HG03066 (cell line): ENCODE measurements around the gene BNIP5.

ENCODE experiments used
- ATAC-seq: cut with Tn5 transposase; IDR thresholded peaks from one replicate; pipeline ENCODE4 v1.9.1; 2021; ENCODE audit warnings: low read depth; ENCODE audit not compliant: unreplicated experiment

Gene BNIP5

DNA sequence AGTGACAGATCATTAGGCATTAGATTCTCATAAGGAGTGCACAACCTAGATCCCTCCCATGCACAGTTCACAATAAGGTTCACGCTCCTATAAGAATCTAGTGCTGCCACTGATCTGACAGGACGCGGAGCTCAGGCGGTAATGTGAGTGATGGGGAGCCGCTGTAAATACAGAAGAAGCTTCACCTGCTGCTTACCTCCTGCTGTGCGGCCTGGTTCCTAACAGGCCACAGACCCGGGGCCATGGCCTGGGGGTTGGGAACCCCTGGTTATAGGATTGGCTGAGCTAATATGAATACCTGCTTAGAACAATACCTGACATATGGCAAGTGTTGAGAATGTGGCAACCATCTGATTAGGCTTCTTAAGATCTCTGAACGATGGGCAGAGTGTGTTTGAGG lies 64.5 kb downstream of the BNIP5 start:
- ATAC-seq = no peak

DNA sequence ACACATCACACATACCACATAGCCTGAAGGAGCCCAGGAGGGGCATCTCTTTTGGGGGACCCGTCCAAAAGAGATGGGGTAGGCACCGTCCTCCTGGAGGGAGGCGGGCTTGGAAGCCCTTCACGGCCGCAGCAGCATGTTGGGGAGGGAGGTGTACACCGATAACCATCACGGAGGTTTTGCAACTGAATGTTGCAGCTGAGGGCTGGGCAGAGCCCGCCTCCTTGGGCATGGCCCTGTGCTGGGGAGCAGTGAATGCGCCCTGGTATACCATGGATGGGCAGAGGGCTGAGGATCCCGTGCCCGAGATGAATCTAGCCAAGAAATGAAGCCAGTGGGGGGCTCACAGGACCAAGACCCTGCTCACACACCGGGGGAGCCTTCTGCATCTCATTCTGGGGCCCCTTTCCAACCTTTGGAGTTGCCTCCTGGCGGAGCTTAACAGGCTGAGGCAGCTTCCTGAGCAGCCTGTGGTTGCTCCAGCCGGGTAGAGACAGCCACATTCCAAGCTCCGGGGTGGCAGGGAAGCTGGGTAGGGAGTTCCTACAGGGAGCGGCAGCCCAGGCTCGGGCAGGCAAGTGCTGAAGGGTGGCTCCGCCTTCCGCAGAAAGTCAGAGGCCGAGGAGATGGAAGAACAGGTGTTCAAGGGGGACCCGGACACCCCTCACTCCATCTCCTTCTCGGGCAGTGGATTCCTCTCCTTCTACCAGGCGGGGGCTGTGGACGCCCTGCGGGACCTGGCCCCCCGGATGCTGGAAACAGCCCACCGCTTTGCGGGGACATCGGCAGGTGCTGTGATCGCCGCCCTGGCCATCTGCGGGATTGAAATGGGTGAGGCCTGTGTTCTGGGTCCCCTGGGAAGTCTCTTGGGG lies 66.6 kb downstream of the BNIP5 start, which contains the start of gene PNPLA1:
PNPLA1 (plus strand) TSS at position 227 of the 872 bp plus-strand sequence; CDS start at position 627, 400 bp downstream.
- ATAC-seq = no peak

DNA sequence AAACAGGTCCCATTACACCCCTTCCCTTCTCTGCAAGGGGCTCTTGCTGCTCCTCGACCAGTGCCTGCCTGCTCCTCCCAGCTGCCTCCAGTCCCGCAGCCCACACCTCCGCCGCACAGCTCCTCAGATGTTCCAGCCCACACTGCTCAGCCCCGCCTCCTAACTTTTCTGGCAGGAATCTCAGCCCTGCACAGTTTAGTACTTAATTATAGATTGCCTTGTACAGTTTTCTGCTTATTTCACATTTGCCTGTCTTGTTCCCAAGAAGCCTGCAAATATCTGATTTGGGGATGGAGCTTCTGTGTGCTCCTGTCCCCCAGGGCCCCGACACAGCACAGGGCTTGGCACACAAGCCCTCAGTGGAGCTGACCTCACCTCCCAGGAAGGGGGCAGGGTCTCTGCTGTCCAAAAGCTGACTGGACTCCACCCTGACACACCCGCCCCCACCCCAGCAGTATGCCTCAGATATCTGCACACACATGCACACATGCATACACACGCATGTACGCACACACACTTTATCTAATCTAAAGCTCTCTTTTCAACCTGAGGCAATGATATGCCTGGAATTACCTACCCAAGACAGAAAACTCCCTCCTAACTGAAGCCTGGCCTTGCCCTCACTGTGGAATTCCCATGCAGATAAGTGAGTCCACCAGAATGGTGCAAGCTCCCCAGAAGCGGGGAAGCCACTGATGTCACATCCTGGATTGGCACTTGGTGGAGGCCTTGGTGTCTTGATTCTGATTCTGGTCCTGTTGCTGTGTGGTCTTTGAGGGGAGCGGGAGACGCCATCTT lies 68.0 kb downstream of the BNIP5 start:
- no peak for ATAC-seq

DNA sequence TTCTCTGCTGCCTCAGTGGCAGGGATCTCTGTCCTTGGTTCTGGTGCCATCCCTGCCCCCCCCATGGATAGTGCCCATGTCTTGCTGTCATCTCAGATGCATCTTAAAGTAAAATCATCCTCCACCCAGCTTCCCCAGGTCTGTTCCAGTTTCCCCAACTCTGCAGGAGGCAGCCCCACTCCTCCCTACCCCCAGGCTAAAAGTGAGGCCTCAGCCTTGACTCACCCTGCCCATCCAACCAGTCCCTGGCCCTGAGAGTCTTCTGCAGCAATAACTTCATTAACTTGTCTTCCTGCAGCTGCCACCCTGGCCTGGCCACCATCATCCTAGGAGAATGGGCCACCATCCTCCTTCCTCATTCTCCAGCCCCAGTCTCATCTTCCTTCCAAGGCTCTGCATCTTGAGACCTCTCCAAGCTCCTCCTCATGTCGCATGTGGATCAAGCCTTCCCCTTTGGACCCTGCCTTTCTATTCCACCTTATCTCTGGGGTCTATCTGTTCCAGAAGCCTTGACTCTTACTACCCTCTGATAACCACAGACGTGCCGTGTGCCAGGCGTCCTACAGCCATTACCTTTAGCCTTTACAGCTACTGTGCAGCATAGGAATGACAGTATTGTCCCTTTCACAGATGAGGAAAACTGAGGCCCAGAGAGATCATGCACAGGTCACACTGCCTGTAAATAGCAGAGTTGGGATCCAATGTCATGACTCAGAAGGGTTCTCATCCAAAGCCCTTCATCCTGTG lies 68.8 kb downstream of the BNIP5 start:
- no peak for ATAC-seq

DNA sequence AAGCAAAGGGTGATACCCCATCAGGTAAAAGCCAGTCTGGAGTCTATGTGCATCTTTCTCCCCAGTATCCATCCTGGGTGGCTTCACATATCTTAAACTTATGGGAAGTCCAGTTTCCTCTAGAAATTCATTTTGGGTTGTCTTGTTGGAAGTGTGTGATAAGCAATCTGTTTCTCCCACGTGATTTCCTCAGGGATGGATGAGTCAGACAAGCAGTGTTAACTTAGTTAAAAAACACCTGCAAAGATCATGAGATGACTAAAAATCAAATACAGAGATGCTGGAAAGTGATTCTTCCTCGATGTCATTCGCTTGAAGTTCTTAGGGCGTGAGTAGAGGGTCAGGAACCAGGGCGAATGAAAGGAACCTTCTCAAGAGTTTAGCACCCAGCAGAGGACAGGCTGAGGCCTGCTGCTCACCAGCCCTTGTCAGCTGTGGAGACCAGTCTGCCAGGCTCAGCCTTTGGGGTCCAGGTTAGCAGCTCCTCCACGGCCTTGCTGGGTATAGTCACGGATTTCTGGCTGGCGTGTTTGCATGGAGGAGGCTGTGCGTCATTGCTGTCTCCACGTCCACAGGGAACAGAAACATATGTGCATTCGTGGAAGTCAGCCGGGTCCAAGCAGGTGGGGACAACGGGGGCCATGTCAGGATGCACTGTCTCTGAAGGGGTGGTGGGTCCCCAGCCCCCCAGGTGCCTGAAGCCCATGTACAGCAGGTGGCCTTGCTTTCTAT lies 69.6 kb downstream of the BNIP5 start:
- no peak for ATAC-seq
